GM04503 (cell line): ENCODE data around the gene SLC32A1.

Experiments used
- DNase-seq: peaks from one replicate; pipeline ENCODE4 v3.0.0-alpha.2; 2012; ENCODE audit warnings: low read depth

SLC32A1 gene

GRCh38 chr20:38752029-38752428 is 27.7 kb downstream of the SLC32A1 start:
- DNase-seq = no peak

GRCh38 chr20:38754924-38755323 is 30.6 kb downstream of the SLC32A1 start:
- no peak for DNase-seq

- no peak for DNase-seq
Measured at GRCh38 chr20:38755324-38755910, 31.1 kb downstream of the SLC32A1 start.

GRCh38 chr20:38757145-38757775 is 33.0 kb downstream of the SLC32A1 start:
- DNase-seq = no peak

GRCh38 chr20:38759106-38759505 is 34.8 kb downstream of the SLC32A1 start:
- DNase-seq = no peak

GRCh38 chr20:38760978-38761377 is 36.7 kb downstream of the SLC32A1 start:
- no peak for DNase-seq

GRCh38 chr20:38762174-38762573 is 37.9 kb downstream of the SLC32A1 start:
- no peak for DNase-seq

- no peak for DNase-seq
Measured at GRCh38 chr20:38763616-38764015, 39.3 kb downstream of the SLC32A1 start.

- DNase-seq = peak; percentile 54
Measured at GRCh38 chr20:38764567-38765318, 40.5 kb downstream of the SLC32A1 start.

- no peak for DNase-seq
Measured at GRCh38 chr20:38766071-38766470, 41.8 kb downstream of the SLC32A1 start.

- DNase-seq = no peak
Measured at GRCh38 chr20:38769376-38770295, 45.4 kb downstream of the SLC32A1 start.

GRCh38 chr20:38770546-38770945 is 46.3 kb downstream of the SLC32A1 start:
- DNase-seq = no peak

GRCh38 chr20:38770970-38771369 is 46.7 kb downstream of the SLC32A1 start:
- DNase-seq = no peak

GRCh38 chr20:38771621-38772020 is 47.3 kb downstream of the SLC32A1 start:
- no peak for DNase-seq

GRCh38 chr20:38774167-38774566 is 49.9 kb downstream of the SLC32A1 start:
- DNase-seq = no peak

GRCh38 chr20:38776363-38776762 is 52.1 kb downstream of the SLC32A1 start:
- DNase-seq = no peak
